Esophagus muscularis mucosa (tissue), 4 donors: ENCODE results near the gene TEX55.

Experiments
- CTCF ChIP-seq, 3 experiments: fragments of 200-600 bp in 2 of 3; fragments of 450-650 bp in 1 of 3; sonication (generic) in 2 of 3; IDR thresholded peaks; one replicate each; pipeline ENCODE4 v1.5.1; 2017 to 2019; ENCODE audit warnings: antibody characterized with exemption in 3 of 3, mild to moderate bottlenecking in 2 of 3, moderate library complexity in 1 of 3
- EP300 ChIP-seq: sonication (generic); formaldehyde crosslinking; IDR thresholded peaks from one replicate; pipeline ENCODE4 v1.6.1; 2017; ENCODE audit warnings: antibody characterized with exemption
- POLR2AphosphoS5 ChIP-seq, 2 donors: sonication (generic); formaldehyde crosslinking; IDR thresholded peaks; one replicate each; pipeline ENCODE4 v1.6.1; 2017; ENCODE audit warnings: antibody characterized with exemption in 2 of 2

- no peak for TF ChIP-seq CTCF (IDR thresholded peaks at IDR 0.05)
- no peak for TF ChIP-seq POLR2AphosphoS5 (IDR thresholded peaks at IDR 0.05)
- TF ChIP-seq EP300 = no peak
These were observed 25.5 kb upstream of the TEX55 start for GRCh38 chr3:119120480-119120879.
